ENCODE results near the gene EBLN2. TPM values are rescaled to one million over a fixed set of nuclear protein-coding genes. Genes with fewer than 3 reads are reported as not detected.

EBLN2 gene
- total and polyA plus RNA-seq, 4 donors = 0.92 to 7.8 (median 5.1) TPM; not detected in 1

- WGBS, 2 donors = 86 to 89% methylated on average over 3 of the region's 3 CpGs
- no peaks in the 10 kb centered on the region for H3K27me3 ChIP-seq (ENCODE audit: control insufficient read depth in 1 of 2, insufficient read depth in 2 of 2, low read length in 1 of 2)
- intact Hi-C loops (cut with DNase I) = loop anchor here in 1 of 2 donors (10.0 kb wide), 1 partner anchor 748 kb away; no protein-coding TSS in a partner anchor
- no peak overlapping the region for H3K27ac ChIP-seq (ENCODE audit: low read depth in 1 of 2, low read length in 2 of 2)
- no peaks in the 10 kb centered on the region for H3K36me3 ChIP-seq (ENCODE audit: control insufficient read depth in 1 of 2, insufficient read depth in 2 of 2, low read length in 1 of 2)
- no peaks in the 10 kb centered on the region for H3K4me1 ChIP-seq (ENCODE audit: control insufficient read depth in 1 of 2, insufficient read depth in 2 of 2, low read length in 2 of 2)
- DNase-seq (no peak), ATAC-seq (ENCODE audit: low FRiP score) (no peak)
- H3K4me3 ChIP-seq (ENCODE audit: low read length in 2 of 2) = no peak overlapping the region
- H3K9me3 ChIP-seq (ENCODE audit: control insufficient read depth, low read length) = no peaks in the 10 kb centered on the region
Measured at GRCh38 chr3:73107215-73107614, 45.8 kb downstream of the EBLN2 start.

- intact Hi-C loops (cut with DNase I) = loop anchor here in 1 of 2 donors (10.0 kb wide), 1 partner anchor 747 kb away; no protein-coding TSS in a partner anchor
- ATAC-seq (ENCODE audit: low FRiP score) = no peak
Measured at GRCh38 chr3:73107676-73108187, 46.3 kb downstream of the EBLN2 start.

GRCh38 chr3:73108750-73109149 is 47.3 kb downstream of the EBLN2 start:
- Histone ChIP-seq H3K4me1 (ENCODE audit: control insufficient read depth in 1 of 2, insufficient read depth in 2 of 2, low read length in 2 of 2) (no peaks in the 10 kb centered on the region), H3K27me3 (ENCODE audit: control insufficient read depth in 1 of 2, insufficient read depth in 2 of 2, low read length in 1 of 2) (no peaks in the 10 kb centered on the region), H3K27ac (ENCODE audit: low read depth in 1 of 2, low read length in 2 of 2) (no peak overlapping the region), H3K36me3 (ENCODE audit: control insufficient read depth in 1 of 2, insufficient read depth in 2 of 2, low read length in 1 of 2) (no peaks in the 10 kb centered on the region), H3K9me3 (ENCODE audit: control insufficient read depth, low read length) (no peaks in the 10 kb centered on the region), H3K4me3 (ENCODE audit: low read length in 2 of 2) (no peak overlapping the region)
- ATAC-seq (ENCODE audit: low FRiP score) = no peak
- intact Hi-C loops (cut with DNase I) = loop anchor here in 1 of 2 donors (10.0 kb wide), 1 partner anchor 746 kb away; no protein-coding TSS in a partner anchor
- 93 to 96% methylated on average over 3 of the region's 3 CpGs for WGBS, 2 donors
- no peak for DNase-seq

More at GRCh38 chr3:73107676-73108187, 46.3 kb downstream of the EBLN2 start:
- Histone ChIP-seq H3K36me3 (ENCODE audit: control insufficient read depth in 1 of 2, insufficient read depth in 2 of 2, low read length in 1 of 2) (no peaks in the 10 kb centered on the region), H3K4me1 (ENCODE audit: control insufficient read depth in 1 of 2, insufficient read depth in 2 of 2, low read length in 2 of 2) (no peaks in the 10 kb centered on the region), H3K27ac (ENCODE audit: low read depth in 1 of 2, low read length in 2 of 2) (no peak overlapping the region), H3K4me3 (ENCODE audit: low read length in 2 of 2) (no peak overlapping the region), H3K27me3 (ENCODE audit: control insufficient read depth in 1 of 2, insufficient read depth in 2 of 2, low read length in 1 of 2) (no peaks in the 10 kb centered on the region), H3K9me3 (ENCODE audit: control insufficient read depth, low read length) (no peaks in the 10 kb centered on the region)
- DNase-seq = no peak
- WGBS, 2 donors = 74 to 83% methylated on average over 5 of the region's 5 CpGs

GRCh38 chr3:73110530-73110929 is 49.1 kb downstream of the EBLN2 start:
- WGBS, 2 donors = 89 to 91% methylated on average over 20 of the region's 20 CpGs
- no peaks in the 10 kb centered on the region for H3K4me1 ChIP-seq (ENCODE audit: control insufficient read depth in 1 of 2, insufficient read depth in 2 of 2, low read length in 2 of 2)
- H3K9me3 ChIP-seq (ENCODE audit: control insufficient read depth, low read length) = no peaks in the 10 kb centered on the region
- H3K27me3 ChIP-seq (ENCODE audit: control insufficient read depth in 1 of 2, insufficient read depth in 2 of 2, low read length in 1 of 2) = no peaks in the 10 kb centered on the region
- DNase-seq = no peak
- intact Hi-C loops (cut with DNase I) = no loop called here
- ATAC-seq (ENCODE audit: low FRiP score) = no peak
- no peak overlapping the region for H3K27ac ChIP-seq (ENCODE audit: low read depth in 1 of 2, low read length in 2 of 2)
- no peak overlapping the region for H3K4me3 ChIP-seq (ENCODE audit: low read length in 2 of 2)
- no peaks in the 10 kb centered on the region for H3K36me3 ChIP-seq (ENCODE audit: control insufficient read depth in 1 of 2, insufficient read depth in 2 of 2, low read length in 1 of 2)

Other genes with a start within 250 kb of the EBLN2 start
- gene SHQ1, start 213.2 kb upstream of the EBLN2 start, total RNA-seq = 10 to 100 TPM; 17.0 to 19.0 TPM
- 1 to 10 TPM; 6.0 to 6.9 TPM for gene SHQ1, start 213.2 kb upstream of the EBLN2 start, polyA plus RNA-seq
- gene GXYLT2, start 173.6 kb upstream of the EBLN2 start, total RNA-seq = 10 to 100 TPM; 20.4 to 46.4 TPM
- 1 to 10 TPM; 1.9 to 2.5 TPM for gene GXYLT2, start 173.6 kb upstream of the EBLN2 start, polyA plus RNA-seq
- gene PPP4R2, start 64.8 kb upstream of the EBLN2 start, total RNA-seq = 10 to 100 TPM; 65.4 to 70.7 TPM
- gene PPP4R2, start 64.8 kb upstream of the EBLN2 start, polyA plus RNA-seq = 10 to 100 TPM; 16.0 to 16.2 TPM

All from aorta (tissue), 5 donors.